Activated naive CD4-positive, alpha-beta T cell treated with anti-CD3 and anti-CD28 coated beads, Interleukin-2, amount 10 ng/mL, durations not matched to agents 5 hours and 36 hours (primary cell): Measurements from ENCODE around the gene CRLF2. TPM values are rescaled to one million over a fixed set of nuclear protein-coding genes. Genes with fewer than 3 reads are reported as not detected.

Source experiments
- total RNA-seq, 2 experiments: library from RNA; stranded (reverse); gene quantifications; one replicate each; pipeline ENCODE4 v1.2.3, GENCODE V29; 2021

Gene CRLF2
- 1 to 10 TPM; 3.1 TPM for total RNA-seq

GRCh38 chrX:1212532-1212931, at the start of gene CRLF2:
Gene CRLF2, minus strand, starts transcription at chrX:1212649. Its CDS starts 15 bp downstream, at chrX:1212634.

Other genes starting within 250 kb of the CRLF2 start
- under 1 TPM; 0.43 to 0.63 TPM for gene CSF2RA, start 56.2 kb upstream of the CRLF2 start, total RNA-seq
- gene IL3RA, start 124.1 kb upstream of the CRLF2 start, total RNA-seq, result 1 to 10 TPM; 7.9 to 8.2 TPM
- 100 to 1,000 TPM; 405 to 407 TPM for gene SLC25A6, start 179.5 kb upstream of the CRLF2 start, total RNA-seq
- 10 to 100 TPM; 39.7 to 41.0 TPM for gene ASMTL, start 240.3 kb upstream of the CRLF2 start, total RNA-seq